A549 (cell line): Measurements from ENCODE around the gene NCOA4. TPM values are rescaled to one million over a fixed set of nuclear protein-coding genes. Genes with fewer than 3 reads are reported as not detected.
A peak's percentile ranks its signal among the peaks of the same experiment; 100 is the strongest.

Experiments used
- ATAC-seq, 2 experiments: fragments of 200-7000 bp in 1 of 2; fragments of >200 bp in 1 of 2; cut with Nextera tagmentation in 1 of 2; cut with Tn5 transposase in 1 of 2; 3 replicates each; pipeline versions ENCODE4 v1.8.0 to v1.9.1; 2018 to 2020; ENCODE audit warnings: mild to moderate bottlenecking in 1 of 2, moderate library complexity in 1 of 2
- CTCF ChIA-PET: fragments of 300-600 bp; sonication (Branson Sonifier 250); formaldehyde crosslinking; extraction: SDS; loops from one replicate; lab custom pipeline; 2021; ENCODE audit warnings: antibody characterized with exemption, inconsistent platforms; lab: Yijun Ruan, JAX
- POLR2A ChIA-PET: fragments of 350-600 bp; formaldehyde crosslinking; extraction: SDS; loops from one replicate; lab custom pipeline; 2021; ENCODE audit warnings: antibody characterized with exemption, inconsistent platforms; lab: Yijun Ruan, JAX
- DNase-seq, 2 experiments: peaks; one replicate each; pipeline versions ENCODE4 v3.0.0 to v3.0.0-alpha.2; 2011 to 2016; ENCODE audit warnings: low read depth in 1 of 2, low spot score in 1 of 2
- FAIRE-seq: peaks from 2 replicates; lab custom pipeline; 2011; peaks lifted over from hg19 to GRCh38; lab: Jason Lieb, UNC
- H3K27ac ChIP-seq, 2 experiments: fragments of >200 bp; sonication (Bioruptor Twin); formaldehyde crosslinking; 3 replicates each; pipeline ENCODE4 v1.5.1; 2016 to 2017
- H3K4me1 ChIP-seq: fragments of >200 bp; sonication (Bioruptor Twin); formaldehyde crosslinking; 3 replicates; pipeline ENCODE4 v1.6.1; 2016
- H3K4me2 ChIP-seq: fragments of >200 bp; sonication (Bioruptor Twin); formaldehyde crosslinking; 3 replicates; pipeline ENCODE4 v1.6.1; 2016
- H3K4me3 ChIP-seq: fragments of >200 bp; sonication (Bioruptor Twin); formaldehyde crosslinking; 3 replicates; pipeline ENCODE4 v1.5.1; 2016
- H3K9me3 ChIP-seq: fragments of >200 bp; sonication (Bioruptor Twin); formaldehyde crosslinking; 3 replicates; pipeline ENCODE4 v1.6.1; 2016
- CBX2 ChIP-seq: fragments of 200-600 bp; sonication (generic); IDR thresholded peaks from 2 replicates; pipeline ENCODE4 v1.6.1; 2016; ENCODE audit warnings: low read depth, mild to moderate bottlenecking, borderline replicate concordance
- CBX8 ChIP-seq: fragments of 200-600 bp; sonication (generic); IDR thresholded peaks from 2 replicates; pipeline ENCODE4 v1.6.1; 2016
- CEBPB ChIP-seq, 2 experiments: fragments of >200 bp in 1 of 2; sonication (Bioruptor Twin) in 1 of 2; formaldehyde crosslinking in 1 of 2; IDR thresholded peaks; 2 replicates each; pipeline ENCODE4 v1.6.1; 2012 to 2016
- CHD2 ChIP-seq: fragments of 150-350 bp; IDR thresholded peaks from 2 replicates; pipeline ENCODE4 v1.6.1; 2014; ENCODE audit warnings: low read length; ENCODE audit not compliant: partially characterized antibody
- E2F6 ChIP-seq: IDR thresholded peaks from 2 replicates; pipeline ENCODE4 v1.6.1; 2012; ENCODE audit warnings: low read depth, borderline replicate concordance
- ELK1 ChIP-seq: fragments of 150-350 bp; IDR thresholded peaks from 2 replicates; pipeline ENCODE4 v1.6.1; 2014; ENCODE audit warnings: low read depth, mild to moderate bottlenecking, low read length
- FOSB ChIP-seq: fragments of 250-450 bp; sonication (Bioruptor Pico); IDR thresholded peaks from 2 replicates; pipeline ENCODE4 v1.5.0; 2020; ENCODE audit warnings: mild to moderate bottlenecking, moderate library complexity
- HES2 ChIP-seq: fragments of >200 bp; sonication (Bioruptor Twin); formaldehyde crosslinking; IDR thresholded peaks from 2 replicates; pipeline ENCODE4 v1.6.1; 2016
- HOXB13 ChIP-seq: fragments of 250-450 bp; sonication (Bioruptor Pico); IDR thresholded peaks from 2 replicates; pipeline ENCODE4 v1.5.0; 2020; ENCODE audit warnings: low read depth, mild to moderate bottlenecking, moderate library complexity
- MAFK ChIP-seq: fragments of 450-650 bp; IDR thresholded peaks from 2 replicates; pipeline ENCODE4 v1.6.1; 2014; ENCODE audit not compliant: partially characterized antibody
- MAX ChIP-seq: IDR thresholded peaks from 2 replicates; pipeline ENCODE4 v1.6.1; 2012
- MAZ ChIP-seq: fragments of 150-350 bp; IDR thresholded peaks from 2 replicates; pipeline ENCODE4 v1.6.1; 2014; ENCODE audit warnings: antibody characterized with exemption, low read depth, low read length, borderline replicate concordance
- NR3C1 ChIP-seq: fragments of >200 bp; sonication (Bioruptor Twin); formaldehyde crosslinking; IDR thresholded peaks from 3 replicates; pipeline ENCODE4 v1.6.1; 2017
- PHF8 ChIP-seq: fragments of 200-600 bp; sonication (generic); IDR thresholded peaks from 2 replicates; pipeline ENCODE4 v1.6.1; 2016; ENCODE audit warnings: low read depth, mild to moderate bottlenecking, antibody characterized with exemption, moderate library complexity, borderline replicate concordance
- POLR2A ChIP-seq: IDR thresholded peaks from 2 replicates; pipeline ENCODE4 v1.6.1; 2012; ENCODE audit warnings: mild to moderate bottlenecking, low read length
- RAD21 ChIP-seq, 2 experiments: fragments of >200 bp in 1 of 2; sonication (Bioruptor Twin) in 1 of 2; formaldehyde crosslinking in 1 of 2; IDR thresholded peaks in 1 of 2; conservative IDR thresholded peaks in 1 of 2; 2 replicates in 1 of 2; 3 replicates in 1 of 2; pipeline ENCODE4 v1.6.1; 2012 to 2018; ENCODE audit warnings: inconsistent platforms in 1 of 2
- RCOR1 ChIP-seq: fragments of 150-350 bp; IDR thresholded peaks from 2 replicates; pipeline ENCODE4 v1.6.1; 2014; ENCODE audit warnings: antibody characterized with exemption, low read length, low read depth
- REST ChIP-seq: fragments of 200-600 bp; sonication (generic); IDR thresholded peaks from 2 replicates; pipeline ENCODE4 v1.6.1; 2016; ENCODE audit warnings: antibody characterized with exemption, mild to moderate bottlenecking, moderate library complexity
- RNF2 ChIP-seq: fragments of 200-600 bp; sonication (generic); IDR thresholded peaks from 2 replicates; pipeline ENCODE4 v1.6.1; 2016; ENCODE audit warnings: low read depth, mild to moderate bottlenecking, antibody characterized with exemption, moderate library complexity, borderline replicate concordance
- SREBF2 ChIP-seq: fragments of 450-650 bp; IDR thresholded peaks from 2 replicates; pipeline ENCODE4 v1.6.1; 2014; ENCODE audit warnings: mild to moderate bottlenecking, moderate library complexity
- TP53 ChIP-seq: fragments of 250-450 bp; sonication (Bioruptor Pico); IDR thresholded peaks from 2 replicates; pipeline ENCODE4 v1.5.0; 2021; ENCODE audit warnings: mild to moderate bottlenecking, moderate library complexity
- ZC3H11A ChIP-seq: fragments of 450-650 bp; IDR thresholded peaks from 2 replicates; pipeline ENCODE4 v1.6.1; 2014; ENCODE audit warnings: antibody characterized with exemption, mild to moderate bottlenecking
- ZNF302 ChIP-seq: fragments of 250-450 bp; sonication (Bioruptor Pico); IDR thresholded peaks from 2 replicates; pipeline ENCODE4 v1.9.0; 2021; ENCODE audit warnings: inconsistent platforms, mild to moderate bottlenecking, moderate library complexity
- WGBS: methylation state at CpG from one replicate; pipeline ENCODE4 v1.1.6; 2017; ENCODE audit errors: missing lambda C conversion rate; 5-methylcytosine and 5-hydroxymethylcytosine counted together
- polyA plus RNA-seq, 4 experiments: library from polyadenylated mRNA; depleted of rRNA in 3 of 4; stranded (reverse); fragments of >200 nt; fragmentation: RNase III in 1 of 4; extraction: RNeasy Plus Mini Kit Qiagen cat#74134 plus additional on column Dnase treatment in 1 of 4; gene quantifications; 2 replicates in 3 of 4; 3 replicates in 1 of 4; pipeline ENCODE4 v1.2.3, GENCODE V29; 2011 to 2017

The NCOA4 gene
- polyA plus RNA-seq, 2 of the 4 experiments (the other 2 are of a cell fraction), result 72.1 to 112 TPM

- CTCF ChIA-PET, result interaction anchor here (1.0 to 1.6 kb wide), 2 partner anchors 21 to 23 kb away, joined by 3 read pairs; no protein-coding TSS in a partner anchor
Observed at GRCh38 chr10:46052791-46053375, 22.5 kb upstream of the NCOA4 start.

GRCh38 chr10:46052057-46052790 is 21.8 kb upstream of the NCOA4 start:
- no peak overlapping the region for H3K4me3 ChIP-seq
- TF ChIP-seq CBX2, result no peak
- TF ChIP-seq ZNF302, result no peak
- TF ChIP-seq CHD2, result no peak
- no peak for TF ChIP-seq NR3C1
- TF ChIP-seq MAFK, result no peak
- no peak for TF ChIP-seq HOXB13
- TF ChIP-seq E2F6, result no peak
- TF ChIP-seq RCOR1, result no peak
- TF ChIP-seq HES2, result no peak
- no peak for TF ChIP-seq RNF2
- no peak for TF ChIP-seq MAZ
- TF ChIP-seq PHF8, result no peak
- no peak for TF ChIP-seq SREBF2
- 30% methylated on average over 7 of the region's 7 CpGs for WGBS
- FAIRE-seq (no peak), DNase-seq (peak in 1 of 2 experiments; percentile 34), ATAC-seq (peak; percentile 36 to 63; a peak in 3 of 6 replicates)
- H3K4me1 ChIP-seq, result peaks cover 6% of the 10 kb centered on the region; the same call in 1 of the 3 replicates
- CTCF ChIA-PET, result interaction anchor here (1.0 to 1.6 kb wide), 2 partner anchors 21 to 23 kb away, joined by 3 read pairs; no protein-coding TSS in a partner anchor
- no peak overlapping the region for H3K27ac ChIP-seq
- no peaks in the 10 kb centered on the region for H3K9me3 ChIP-seq
- no peak overlapping the region for H3K4me2 ChIP-seq
- POLR2A ChIA-PET, result no interaction called here

More at GRCh38 chr10:46052791-46053375, 22.5 kb upstream of the NCOA4 start:
- FAIRE-seq (no peak), DNase-seq (no peak), ATAC-seq (peak; percentile 18 to 36; a peak in 1 of 6 replicates)
- POLR2A ChIA-PET, result no interaction called here
- H3K27ac ChIP-seq, result no peak overlapping the region
- H3K4me2 ChIP-seq, result no peak overlapping the region
- WGBS, result 75% methylated on average over 6 of the region's 6 CpGs
- H3K4me1 ChIP-seq, result peaks cover 6% of the 10 kb centered on the region; the same call in 1 of the 3 replicates
- no peak overlapping the region for H3K4me3 ChIP-seq
- no peak for TF ChIP-seq CBX2
- no peak for TF ChIP-seq ZC3H11A
- no peak for TF ChIP-seq ELK1
- no peak for TF ChIP-seq MAZ
- TF ChIP-seq POLR2A, result no peak
- no peak for TF ChIP-seq FOSB
- no peaks in the 10 kb centered on the region for H3K9me3 ChIP-seq

- no peak for TF ChIP-seq TP53 (CRISPR knock-in tag)
- TF ChIP-seq REST, result no peak
- TF ChIP-seq RAD21 (conservative IDR thresholded peaks at IDR 0.05 in 1 of 2, IDR thresholded peaks at IDR 0.05 in 1 of 2), result no peak
- TF ChIP-seq CBX8, result no peak
- no peak for TF ChIP-seq CHD2
- TF ChIP-seq MAX, result no peak
- no peak for TF ChIP-seq ZC3H11A
- no peak for TF ChIP-seq POLR2A
- no peak for TF ChIP-seq CEBPB (IDR thresholded peaks at IDR 0.05)
- no peak for TF ChIP-seq E2F6
- DNase-seq (no peak), ATAC-seq (no peak), FAIRE-seq (no peak)
- Histone ChIP-seq H3K4me2 (no peak overlapping the region), H3K9me3 (no peaks in the 10 kb centered on the region), H3K4me1 (peaks cover 6% of the 10 kb centered on the region; the same call in 1 of the 3 replicates), H3K27ac (no peak overlapping the region), H3K4me3 (no peak overlapping the region)
- CTCF ChIA-PET, result interaction anchor here (1.6 kb wide), 1 partner anchor 19 kb away, joined by 3 read pairs; no protein-coding TSS in a partner anchor
- 63% methylated on average over 11 of the region's 11 CpGs for WGBS
- POLR2A ChIA-PET, result no interaction called here
Observed at GRCh38 chr10:46050941-46051623, 20.7 kb upstream of the NCOA4 start.
